Effector memory CD8-positive, alpha-beta T cell (primary cell): ENCODE measurements around the gene SF3A2.

ENCODE experiments used
- ATAC-seq: fragments of 150-1000 bp; cut with Tn5 transposase; replicated peaks from 2 replicates; pipeline ENCODE4 v1.10.0; 2021; ENCODE audit warnings: mild to moderate bottlenecking, moderate library complexity
- DNase-seq, 3 experiments: peaks; one replicate each; pipeline ENCODE4 v3.0.0; 2021
- H3K27ac Mint-ChIP-seq, 2 donors: one replicate each; pipeline ENCODE4 v1.8.0; 2022; ENCODE audit warnings: mild to moderate bottlenecking in 2 of 2, mixed read lengths in 2 of 2, moderate library complexity in 2 of 2
- H3K27me3 Mint-ChIP-seq, 2 donors: one replicate each; pipeline ENCODE4 v1.8.0; 2022; ENCODE audit warnings: mixed read lengths in 2 of 2
- H3K36me3 Mint-ChIP-seq: one replicate; pipeline ENCODE4 v1.8.0; 2022; ENCODE audit warnings: mild to moderate bottlenecking, moderate library complexity, mixed read lengths; ENCODE audit not compliant: insufficient read depth
- H3K4me1 Mint-ChIP-seq, 2 donors: one replicate each; pipeline ENCODE4 v1.8.0; 2022; ENCODE audit warnings: low read depth in 2 of 2, mixed read lengths in 2 of 2
- H3K4me3 Mint-ChIP-seq, 2 donors: one replicate each; pipeline ENCODE4 v1.8.0; 2022; ENCODE audit warnings: mild to moderate bottlenecking in 2 of 2, mixed read lengths in 2 of 2, moderate library complexity in 2 of 2
- H3K9me3 Mint-ChIP-seq, 2 donors: one replicate each; pipeline ENCODE4 v1.8.0; 2022; ENCODE audit warnings: mixed read lengths in 2 of 2

SF3A2 gene

GRCh38 chr19:2252055-2252796 lies 15.6 kb downstream of the SF3A2 start:
- peaks cover 0 to 14% of the 10 kb centered on the region in 2 donors for H3K27me3 Mint-ChIP-seq
- H3K4me3 Mint-ChIP-seq = peak overlapping the region; percentile 81 to 83
- H3K4me1 Mint-ChIP-seq = peaks cover 4 to 13% of the 10 kb centered on the region in 2 donors
- peak overlapping the region in 1 of 2 donors; percentile 75 for H3K27ac Mint-ChIP-seq
- H3K36me3 Mint-ChIP-seq = peaks cover 29% of the 10 kb centered on the region
- no peak for DNase-seq
- no peaks in the 10 kb centered on the region for H3K9me3 Mint-ChIP-seq
- no peak for ATAC-seq

GRCh38 chr19:2252797-2253105 lies 16.1 kb downstream of the SF3A2 start:
- peak overlapping the region; percentile 81 to 83 for H3K4me3 Mint-ChIP-seq
- H3K9me3 Mint-ChIP-seq = no peaks in the 10 kb centered on the region
- DNase-seq (no peak), ATAC-seq (no peak)
- peaks cover 0 to 14% of the 10 kb centered on the region in 2 donors for H3K27me3 Mint-ChIP-seq
- peaks cover 6 to 13% of the 10 kb centered on the region in 2 donors for H3K4me1 Mint-ChIP-seq
- H3K36me3 Mint-ChIP-seq = peaks cover 24% of the 10 kb centered on the region
- peak overlapping the region in 1 of 2 donors; percentile 75 for H3K27ac Mint-ChIP-seq

GRCh38 chr19:2253106-2254063 lies 16.8 kb downstream of the SF3A2 start:
- Mint-ChIP-seq H3K27ac (no peak overlapping the region), H3K27me3 (peaks cover 0 to 14% of the 10 kb centered on the region in 2 donors), H3K9me3 (no peaks in the 10 kb centered on the region), H3K4me3 (peak overlapping the region; percentile 81 to 83), H3K4me1 (peaks cover 10 to 16% of the 10 kb centered on the region in 2 donors), H3K36me3 (peaks cover 20% of the 10 kb centered on the region)
- DNase-seq = peak; percentile 34 to 48 (median 43)
- ATAC-seq = peak; percentile 38

- H3K27me3 Mint-ChIP-seq = peaks cover 0 to 14% of the 10 kb centered on the region in 2 donors
- H3K9me3 Mint-ChIP-seq = no peaks in the 10 kb centered on the region
- DNase-seq (no peak), ATAC-seq (no peak)
- H3K4me1 Mint-ChIP-seq = peaks cover 11 to 17% of the 10 kb centered on the region in 2 donors
- H3K36me3 Mint-ChIP-seq = peaks cover 13% of the 10 kb centered on the region
- H3K4me3 Mint-ChIP-seq = peak overlapping the region; percentile 48 to 57
- H3K27ac Mint-ChIP-seq = no peak overlapping the region
Observed at GRCh38 chr19:2254064-2254872, 17.6 kb downstream of the SF3A2 start.

GRCh38 chr19:2255112-2255845 lies 18.7 kb downstream of the SF3A2 start:
- no peak for DNase-seq

GRCh38 chr19:2255982-2256685 lies 19.5 kb downstream of the SF3A2 start, which contains the start of gene JSRP1:
Gene JSRP1 (minus strand): TSS chr19:2256417. CDS start chr19:2255314, 1,103 bp downstream.
- Mint-ChIP-seq H3K27ac (peak within 1 kb of the TSS; percentile 92 to 93), H3K9me3 (no peaks in the 10 kb centered on the region), H3K27me3 (peaks cover 0 to 14% of the 10 kb centered on the region in 2 donors), H3K36me3 (peaks cover 13% of the 10 kb centered on the region), H3K4me3 (peak within 1 kb of the TSS; percentile 6 to 72), H3K4me1 (peaks cover 22 to 27% of the 10 kb centered on the region in 2 donors)
- ATAC-seq (no peak), DNase-seq (no peak)

More at GRCh38 chr19:2255112-2255845, 18.7 kb downstream of the SF3A2 start:
- Mint-ChIP-seq H3K4me3 (no peak overlapping the region), H3K27ac (no peak overlapping the region), H3K4me1 (peaks cover 20 to 24% of the 10 kb centered on the region in 2 donors), H3K36me3 (peaks cover 13% of the 10 kb centered on the region), H3K27me3 (peaks cover 0 to 14% of the 10 kb centered on the region in 2 donors), H3K9me3 (no peaks in the 10 kb centered on the region)
- no peak for ATAC-seq

GRCh38 chr19:2259336-2259735 lies 22.7 kb downstream of the SF3A2 start:
- H3K4me3 Mint-ChIP-seq = peak overlapping the region; percentile 46 to 72
- no peaks in the 10 kb centered on the region for H3K9me3 Mint-ChIP-seq

GRCh38 chr19:2260341-2260805 lies 23.7 kb downstream of the SF3A2 start:
- Mint-ChIP-seq H3K27me3 (no peaks in the 10 kb centered on the region), H3K27ac (peak overlapping the region; percentile 92 to 96), H3K9me3 (no peaks in the 10 kb centered on the region), H3K36me3 (peaks cover 2% of the 10 kb centered on the region), H3K4me3 (peak overlapping the region; percentile 69 to 72), H3K4me1 (peaks cover 18 to 21% of the 10 kb centered on the region in 2 donors)
- DNase-seq (no peak), ATAC-seq (peak; percentile 61)

More at GRCh38 chr19:2259336-2259735, 22.7 kb downstream of the SF3A2 start:
- DNase-seq = no peak
- ATAC-seq = no peak
- Mint-ChIP-seq H3K36me3 (peaks cover 4% of the 10 kb centered on the region), H3K27me3 (no peaks in the 10 kb centered on the region), H3K27ac (peak overlapping the region; percentile 92 to 96), H3K4me1 (peaks cover 18 to 21% of the 10 kb centered on the region in 2 donors)

GRCh38 chr19:2261438-2262172 lies 25.0 kb downstream of the SF3A2 start:
- peaks cover 18 to 24% of the 10 kb centered on the region in 2 donors for H3K4me1 Mint-ChIP-seq
- no peaks in the 10 kb centered on the region for H3K36me3 Mint-ChIP-seq
- DNase-seq (peak in 1 of 3 experiments; percentile 49), ATAC-seq (peak; percentile 18)
- H3K4me3 Mint-ChIP-seq = peak overlapping the region in 1 of 2 donors; percentile 41
- H3K27ac Mint-ChIP-seq = peak overlapping the region in 1 of 2 donors; percentile 92
- H3K9me3 Mint-ChIP-seq = no peaks in the 10 kb centered on the region
- no peaks in the 10 kb centered on the region for H3K27me3 Mint-ChIP-seq

GRCh38 chr19:2266183-2266993 lies 29.8 kb downstream of the SF3A2 start:
- Mint-ChIP-seq H3K27ac (no peak overlapping the region), H3K36me3 (peaks cover 29% of the 10 kb centered on the region), H3K4me3 (peak overlapping the region in 1 of 2 donors; percentile 43), H3K4me1 (peaks cover 1 to 10% of the 10 kb centered on the region in 2 donors), H3K9me3 (no peaks in the 10 kb centered on the region), H3K27me3 (no peaks in the 10 kb centered on the region)
- ATAC-seq (no peak), DNase-seq (no peak)

GRCh38 chr19:2268480-2268830 lies 31.8 kb downstream of the SF3A2 start:
- Mint-ChIP-seq H3K9me3 (no peaks in the 10 kb centered on the region), H3K4me1 (peaks cover 13 to 16% of the 10 kb centered on the region in 2 donors), H3K36me3 (peaks cover 50% of the 10 kb centered on the region), H3K4me3 (peak overlapping the region; percentile 95), H3K27me3 (no peaks in the 10 kb centered on the region), H3K27ac (peak overlapping the region; percentile 95 to 99)
- DNase-seq (no peak), ATAC-seq (no peak)
